ENCODE data around the gene FRY.

Gene FRY

GRCh38 chr13:32035716-32036115, 4.1 kb downstream of the FRY start:
- DNase-seq: no peak
- Histone ChIP-seq H3K36me3 (replicated peaks) (no peaks in the 10 kb centered on the region), H3K4me3 (ENCODE audit: low read depth, low read length) (no peak overlapping the region), H3K27me3 (replicated peaks) (no peaks in the 10 kb centered on the region), H3K27ac (no peak overlapping the region)
- in situ Hi-C loops (cut with HindIII; ENCODE audit: low pct_ligation_motif_present, low sequenced_read_pairs): no loop called here
- TF ChIP-seq, protein P1, sequence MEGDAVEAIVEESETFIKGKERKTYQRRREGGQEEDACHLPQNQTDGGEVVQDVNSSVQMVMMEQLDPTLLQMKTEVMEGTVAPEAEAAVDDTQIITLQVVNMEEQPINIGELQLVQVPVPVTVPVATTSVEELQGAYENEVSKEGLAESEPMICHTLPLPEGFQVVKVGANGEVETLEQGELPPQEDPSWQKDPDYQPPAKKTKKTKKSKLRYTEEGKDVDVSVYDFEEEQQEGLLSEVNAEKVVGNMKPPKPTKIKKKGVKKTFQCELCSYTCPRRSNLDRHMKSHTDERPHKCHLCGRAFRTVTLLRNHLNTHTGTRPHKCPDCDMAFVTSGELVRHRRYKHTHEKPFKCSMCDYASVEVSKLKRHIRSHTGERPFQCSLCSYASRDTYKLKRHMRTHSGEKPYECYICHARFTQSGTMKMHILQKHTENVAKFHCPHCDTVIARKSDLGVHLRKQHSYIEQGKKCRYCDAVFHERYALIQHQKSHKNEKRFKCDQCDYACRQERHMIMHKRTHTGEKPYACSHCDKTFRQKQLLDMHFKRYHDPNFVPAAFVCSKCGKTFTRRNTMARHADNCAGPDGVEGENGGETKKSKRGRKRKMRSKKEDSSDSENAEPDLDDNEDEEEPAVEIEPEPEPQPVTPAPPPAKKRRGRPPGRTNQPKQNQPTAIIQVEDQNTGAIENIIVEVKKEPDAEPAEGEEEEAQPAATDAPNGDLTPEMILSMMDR (IDR thresholded peaks at IDR 0.05; ENCODE audit: low read depth, low read length, missing control alignments): no peak

- TF ChIP-seq, protein P1 (IDR thresholded peaks at IDR 0.05; ENCODE audit: low read depth, low read length, missing control alignments): no peak
- Histone ChIP-seq H3K27ac (no peak overlapping the region), H3K36me3 (replicated peaks) (no peaks in the 10 kb centered on the region), H3K27me3 (replicated peaks) (no peaks in the 10 kb centered on the region), H3K4me3 (ENCODE audit: low read depth, low read length) (no peak overlapping the region)
- no peak for DNase-seq
- in situ Hi-C loops (cut with HindIII; ENCODE audit: low pct_ligation_motif_present, low sequenced_read_pairs): no loop called here
Observed at GRCh38 chr13:32036126-32036695, 4.6 kb downstream of the FRY start.

DNA sequence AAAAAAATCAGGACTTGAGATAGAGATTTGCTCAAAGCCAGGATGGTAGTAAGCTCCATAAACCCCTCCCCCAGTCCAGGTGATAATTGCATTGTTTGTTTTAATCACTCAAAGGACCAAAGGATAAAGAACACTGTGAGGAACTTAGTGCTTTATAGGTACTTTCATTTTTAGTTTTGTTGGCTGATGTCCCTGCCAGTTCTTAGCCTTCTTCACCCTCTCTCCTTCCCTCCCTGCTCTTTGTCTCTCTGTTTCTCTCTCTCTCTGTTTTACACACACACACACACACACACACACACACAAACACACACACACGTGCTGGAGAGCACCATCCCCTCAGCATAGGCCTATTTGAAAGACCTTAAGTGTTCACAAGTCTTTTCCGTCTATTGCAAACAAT, 5.2 kb downstream of the FRY start:
- TF ChIP-seq, protein P1 (IDR thresholded peaks at IDR 0.05; ENCODE audit: low read depth, low read length, missing control alignments): no peak
- Histone ChIP-seq H3K27me3 (replicated peaks) (no peaks in the 10 kb centered on the region), H3K36me3 (replicated peaks) (no peaks in the 10 kb centered on the region), H3K4me3 (ENCODE audit: low read depth, low read length) (no peak overlapping the region), H3K27ac (no peak overlapping the region)
- in situ Hi-C loops (cut with HindIII; ENCODE audit: low pct_ligation_motif_present, low sequenced_read_pairs): no loop called here
- no peak for DNase-seq

DNA sequence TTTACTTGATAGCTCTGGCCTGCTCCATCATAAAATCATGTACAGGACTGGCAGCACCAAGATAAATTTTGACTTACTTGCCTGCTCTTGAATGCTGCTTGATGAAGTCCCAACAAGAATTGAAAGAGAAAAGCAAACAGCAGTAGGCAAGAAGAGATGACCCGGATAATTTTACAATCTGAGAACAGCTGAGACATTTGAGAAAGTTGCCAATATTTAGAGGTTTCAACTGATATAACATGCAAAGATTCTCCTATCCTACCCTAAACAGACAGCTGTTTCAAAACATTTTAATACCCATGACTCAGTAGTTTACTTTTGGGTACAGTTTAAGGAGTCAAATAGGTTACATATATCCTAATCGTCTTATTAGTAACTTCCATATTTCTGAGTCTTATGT, 5.9 kb downstream of the FRY start:
- TF ChIP-seq, protein P1 (IDR thresholded peaks at IDR 0.05; ENCODE audit: low read depth, low read length, missing control alignments): no peak
- DNase-seq: no peak
- no peak overlapping the region for H3K4me3 ChIP-seq (ENCODE audit: low read depth, low read length)
- H3K27ac ChIP-seq: no peak overlapping the region
- H3K27me3 ChIP-seq (replicated peaks): no peaks in the 10 kb centered on the region
- in situ Hi-C loops (cut with HindIII; ENCODE audit: low pct_ligation_motif_present, low sequenced_read_pairs): no loop called here
- no peaks in the 10 kb centered on the region for H3K36me3 ChIP-seq (replicated peaks)

GRCh38 chr13:32038343-32038742, 6.8 kb downstream of the FRY start:
- in situ Hi-C loops (cut with HindIII; ENCODE audit: low pct_ligation_motif_present, low sequenced_read_pairs): no loop called here
- Histone ChIP-seq H3K36me3 (replicated peaks) (no peaks in the 10 kb centered on the region), H3K27ac (no peak overlapping the region), H3K4me3 (ENCODE audit: low read depth, low read length) (no peak overlapping the region), H3K27me3 (replicated peaks) (no peaks in the 10 kb centered on the region)
- TF ChIP-seq, protein P1 (IDR thresholded peaks at IDR 0.05; ENCODE audit: low read depth, low read length, missing control alignments): no peak
- DNase-seq: no peak

GRCh38 chr13:32039056-32039455, 7.5 kb downstream of the FRY start:
- DNase-seq: no peak
- Histone ChIP-seq H3K36me3 (replicated peaks) (no peaks in the 10 kb centered on the region), H3K4me3 (ENCODE audit: low read depth, low read length) (no peak overlapping the region), H3K27me3 (replicated peaks) (no peaks in the 10 kb centered on the region), H3K27ac (no peak overlapping the region)
- TF ChIP-seq, protein P1 (IDR thresholded peaks at IDR 0.05; ENCODE audit: low read depth, low read length, missing control alignments): no peak
- in situ Hi-C loops (cut with HindIII; ENCODE audit: low pct_ligation_motif_present, low sequenced_read_pairs): no loop called here
